Measurements from ENCODE around the gene JAKMIP1.

Gene JAKMIP1

GRCh38 chr4:6189511-6189910, 10.8 kb downstream of the JAKMIP1 start:
- Histone ChIP-seq H3K27me3 (ENCODE audit: insufficient read depth, poor library complexity, severe bottlenecking) (peaks cover 10% of the 10 kb centered on the region), H3K4me1 (ENCODE audit: insufficient read depth, poor library complexity, severe bottlenecking) (no peaks in the 10 kb centered on the region), H3K9me3 (ENCODE audit: severe bottlenecking) (no peaks in the 10 kb centered on the region), H3K36me3 (ENCODE audit: low read depth) (no peaks in the 10 kb centered on the region), H3K27ac (ENCODE audit: poor library complexity, severe bottlenecking) (no peak overlapping the region), H3K4me3 (ENCODE audit: severe bottlenecking) (no peak overlapping the region)
- TF ChIP-seq CTCF (IDR thresholded peaks at IDR 0.05; ENCODE audit: poor library complexity, severe bottlenecking), result no peak
- no peak for DNase-seq (ENCODE audit: low spot score)
- ATAC-seq (ENCODE audit: low read depth), result no peak

DNA sequence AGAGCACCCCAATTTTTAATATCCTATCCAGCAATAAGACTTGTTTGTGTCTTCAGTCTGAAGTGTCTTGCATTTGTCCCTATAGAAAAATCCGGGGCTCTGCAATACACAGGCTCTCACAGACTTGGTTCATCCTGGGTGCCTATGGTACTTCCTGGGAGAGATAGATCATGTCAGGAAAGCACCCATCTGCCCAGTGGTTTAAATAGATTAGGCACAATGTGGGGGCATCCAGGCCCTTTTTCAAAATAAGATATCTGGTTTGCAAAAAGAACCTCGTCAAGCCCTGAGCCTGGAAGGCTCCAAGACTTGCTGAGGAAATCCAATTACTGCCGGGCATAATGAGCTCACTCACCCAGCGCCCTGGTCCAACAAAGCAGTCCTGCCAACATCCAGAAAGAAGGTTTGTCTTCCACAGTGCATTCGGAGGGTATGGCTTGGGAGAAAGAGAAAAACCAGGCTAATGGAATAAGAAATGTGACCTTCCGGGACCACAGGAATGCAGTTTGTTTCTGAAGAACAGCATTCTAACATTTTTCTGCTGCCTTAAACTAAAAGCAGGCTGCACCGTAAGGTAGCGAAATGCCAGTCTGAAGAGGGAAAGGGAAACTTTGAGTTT, 11.6 kb downstream of the JAKMIP1 start:
- peaks cover 8% of the 10 kb centered on the region for H3K27me3 ChIP-seq (ENCODE audit: insufficient read depth, poor library complexity, severe bottlenecking)
- no peak overlapping the region for H3K27ac ChIP-seq (ENCODE audit: poor library complexity, severe bottlenecking)
- H3K4me1 ChIP-seq (ENCODE audit: insufficient read depth, poor library complexity, severe bottlenecking), result no peaks in the 10 kb centered on the region
- no peak overlapping the region for H3K4me3 ChIP-seq (ENCODE audit: severe bottlenecking)
- no peak for DNase-seq (ENCODE audit: low spot score)
- no peak for TF ChIP-seq CTCF (IDR thresholded peaks at IDR 0.05; ENCODE audit: poor library complexity, severe bottlenecking)
- no peaks in the 10 kb centered on the region for H3K36me3 ChIP-seq (ENCODE audit: low read depth)
- H3K9me3 ChIP-seq (ENCODE audit: severe bottlenecking), result no peaks in the 10 kb centered on the region
- ATAC-seq (ENCODE audit: low read depth), result no peak

GRCh38 chr4:6184169-6184568, 16.2 kb downstream of the JAKMIP1 start:
- Histone ChIP-seq H3K27ac (ENCODE audit: poor library complexity, severe bottlenecking) (no peak overlapping the region), H3K27me3 (ENCODE audit: insufficient read depth, poor library complexity, severe bottlenecking) (peaks cover 4% of the 10 kb centered on the region), H3K9me3 (ENCODE audit: severe bottlenecking) (no peaks in the 10 kb centered on the region), H3K4me1 (ENCODE audit: insufficient read depth, poor library complexity, severe bottlenecking) (no peaks in the 10 kb centered on the region), H3K4me3 (ENCODE audit: severe bottlenecking) (no peak overlapping the region), H3K36me3 (ENCODE audit: low read depth) (no peaks in the 10 kb centered on the region)
- ATAC-seq (ENCODE audit: low read depth), result no peak
- DNase-seq (ENCODE audit: low spot score), result no peak
- no peak for TF ChIP-seq CTCF (IDR thresholded peaks at IDR 0.05; ENCODE audit: poor library complexity, severe bottlenecking)

DNA sequence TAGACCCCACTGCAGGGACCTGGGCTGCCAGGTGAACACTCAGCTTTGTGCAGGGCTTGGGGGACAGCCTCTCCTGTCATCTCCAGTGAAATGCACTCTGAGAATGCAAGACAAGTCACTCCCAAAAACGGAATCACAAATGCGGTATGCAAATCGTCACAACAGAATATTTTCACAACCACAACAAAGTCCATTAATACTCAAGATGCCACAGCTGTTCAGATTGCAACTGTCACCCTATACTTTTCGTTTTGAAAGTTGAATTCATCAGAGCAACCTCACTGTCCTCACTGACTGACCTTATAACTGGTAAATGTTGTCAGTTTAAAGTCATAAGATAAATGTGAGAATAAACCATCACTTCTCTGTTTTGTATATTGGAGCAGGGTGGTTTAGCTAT, 16.6 kb downstream of the JAKMIP1 start:
- ATAC-seq (ENCODE audit: low read depth), result no peak
- Histone ChIP-seq H3K4me1 (ENCODE audit: insufficient read depth, poor library complexity, severe bottlenecking) (no peaks in the 10 kb centered on the region), H3K27me3 (ENCODE audit: insufficient read depth, poor library complexity, severe bottlenecking) (peaks cover 4% of the 10 kb centered on the region), H3K9me3 (ENCODE audit: severe bottlenecking) (no peaks in the 10 kb centered on the region), H3K36me3 (ENCODE audit: low read depth) (no peaks in the 10 kb centered on the region), H3K27ac (ENCODE audit: poor library complexity, severe bottlenecking) (no peak overlapping the region), H3K4me3 (ENCODE audit: severe bottlenecking) (no peak overlapping the region)
- no peak for DNase-seq (ENCODE audit: low spot score)
- TF ChIP-seq CTCF (IDR thresholded peaks at IDR 0.05; ENCODE audit: poor library complexity, severe bottlenecking), result no peak
